HEK293T (cell line): ENCODE results near the gene NT5C3A.
"Not testable (repeated sequence)": the region's sequence is repeated elsewhere in the genome, so short reads cannot be mapped to it uniquely, and the experiment has no call there.

Experiments used
- CTCF ChIA-PET: fragments of 350-600 bp; formaldehyde crosslinking; extraction: SDS; loops from one replicate; lab custom pipeline; 2021; ENCODE audit warnings: antibody characterized with exemption, inconsistent platforms; lab: Yijun Ruan, JAX
- POLR2A ChIA-PET: fragments of 350-600 bp; formaldehyde crosslinking; extraction: SDS; loops from one replicate; lab custom pipeline; 2020; ENCODE audit warnings: antibody characterized with exemption, inconsistent platforms; lab: Yijun Ruan, JAX
- DNase-seq: peaks from one replicate; pipeline ENCODE4 v3.0.0; 2012; ENCODE audit warnings: mixed read lengths; ENCODE audit errors: extremely low spot score

NT5C3A gene

GRCh38 chr7:32991068-32991585 lies 71.4 kb downstream of the NT5C3A start:
- DNase-seq, CTCF ChIA-PET, POLR2A ChIA-PET: not testable (repeated sequence)

GRCh38 chr7:32988148-32988547 lies 74.4 kb downstream of the NT5C3A start:
- DNase-seq, CTCF ChIA-PET, POLR2A ChIA-PET: not testable (repeated sequence)

DNA sequence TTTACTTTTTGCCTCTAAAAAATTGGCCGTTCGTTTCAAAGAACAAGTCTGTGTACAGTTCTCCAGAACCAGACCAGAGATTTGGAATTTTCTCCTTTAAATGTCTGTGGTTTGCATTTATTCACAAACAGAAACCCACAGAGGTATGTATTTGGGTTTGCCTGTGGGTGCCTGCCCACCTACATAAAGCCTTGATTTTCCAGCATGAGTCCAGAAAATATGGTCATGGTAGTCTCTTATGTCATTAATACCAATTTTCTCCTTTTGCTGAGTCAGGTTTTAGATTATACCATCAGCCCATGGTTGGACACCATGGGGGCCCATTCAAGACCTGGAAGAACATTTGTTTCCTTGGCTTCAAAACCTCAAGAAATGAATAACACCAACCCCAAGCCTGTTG lies 82.7 kb downstream of the NT5C3A start:
- POLR2A ChIA-PET, DNase-seq, CTCF ChIA-PET: not testable (repeated sequence)

- DNase-seq, CTCF ChIA-PET, POLR2A ChIA-PET: not testable (repeated sequence)
Observed at GRCh38 chr7:32979246-32979645, 83.3 kb downstream of the NT5C3A start.

- CTCF ChIA-PET, POLR2A ChIA-PET, DNase-seq: not testable (repeated sequence)
Observed at GRCh38 chr7:32977159-32977558, 85.4 kb downstream of the NT5C3A start.

DNA sequence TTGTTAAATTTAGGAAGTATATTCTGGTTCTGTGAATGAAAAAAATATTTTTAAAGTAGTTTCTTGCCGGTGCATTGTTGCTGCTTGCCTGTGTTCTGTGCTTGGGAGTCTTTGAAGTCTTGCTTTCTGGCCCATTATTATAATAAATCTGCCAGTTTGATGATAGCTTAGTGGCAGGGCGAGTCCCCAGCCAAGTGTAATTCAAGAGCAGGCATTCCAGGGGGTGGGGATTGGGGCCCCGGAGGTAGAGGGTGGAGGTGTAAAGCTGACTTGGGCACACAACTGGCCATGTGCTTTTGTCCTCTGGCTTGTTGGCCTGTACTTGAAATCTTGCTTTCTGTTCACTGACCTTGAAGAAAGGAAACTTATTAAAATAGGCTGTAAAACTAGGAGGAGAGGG lies 90.6 kb downstream of the NT5C3A start:
- CTCF ChIA-PET, POLR2A ChIA-PET, DNase-seq: not testable (repeated sequence)

DNA sequence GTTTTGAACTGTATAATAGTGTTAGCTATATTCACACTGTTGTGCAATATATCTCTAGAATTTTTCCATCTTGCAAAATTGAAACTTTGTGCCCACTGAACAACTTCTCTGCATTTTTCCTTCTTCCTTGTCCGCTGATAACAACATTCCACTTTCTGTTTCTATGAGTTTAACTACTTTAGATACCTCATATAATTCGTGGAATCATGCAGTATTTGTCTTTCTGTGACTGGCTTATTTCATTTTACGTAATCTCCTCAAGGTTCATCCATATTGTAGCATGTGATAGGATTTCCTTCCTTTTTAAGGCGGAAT lies 95.4 kb downstream of the NT5C3A start:
- DNase-seq, CTCF ChIA-PET, POLR2A ChIA-PET: not testable (repeated sequence)

DNA sequence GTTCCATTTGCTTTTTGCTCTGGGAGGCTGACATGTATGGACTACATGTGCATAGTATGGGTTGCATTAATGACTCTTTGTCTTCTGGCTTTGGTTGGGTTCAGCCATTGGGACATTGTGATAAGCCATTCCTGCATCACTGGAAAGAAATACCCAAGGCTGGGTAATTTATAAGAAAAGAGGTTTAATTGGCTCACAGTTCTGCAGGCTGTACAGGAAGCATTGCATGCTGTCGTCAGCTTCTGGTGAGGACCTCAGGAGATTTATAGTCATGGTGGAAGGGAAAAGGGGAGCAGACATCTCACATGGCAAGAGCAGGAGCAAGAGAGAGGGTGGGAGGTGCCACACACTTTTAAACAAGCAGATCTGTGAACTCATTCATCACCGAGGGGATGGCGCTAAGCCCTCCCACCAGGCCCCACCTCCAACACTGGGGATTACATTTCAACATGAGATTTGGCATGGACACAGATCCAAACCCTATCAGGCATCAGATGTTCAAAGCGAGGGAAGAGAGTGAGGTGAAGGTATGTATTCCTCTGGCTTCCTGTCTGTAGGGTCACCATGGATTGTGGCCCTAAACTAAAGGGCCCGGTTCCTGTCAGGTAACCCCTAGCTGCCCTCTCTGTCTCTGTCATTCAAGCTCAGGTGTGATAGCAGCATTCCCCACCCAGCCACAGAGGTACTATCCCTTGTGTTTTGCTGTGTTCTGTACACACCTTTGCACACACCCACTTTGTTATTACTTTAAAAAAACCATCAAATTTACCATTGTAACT lies 95.9 kb downstream of the NT5C3A start:
- DNase-seq, CTCF ChIA-PET, POLR2A ChIA-PET: not testable (repeated sequence)

DNA sequence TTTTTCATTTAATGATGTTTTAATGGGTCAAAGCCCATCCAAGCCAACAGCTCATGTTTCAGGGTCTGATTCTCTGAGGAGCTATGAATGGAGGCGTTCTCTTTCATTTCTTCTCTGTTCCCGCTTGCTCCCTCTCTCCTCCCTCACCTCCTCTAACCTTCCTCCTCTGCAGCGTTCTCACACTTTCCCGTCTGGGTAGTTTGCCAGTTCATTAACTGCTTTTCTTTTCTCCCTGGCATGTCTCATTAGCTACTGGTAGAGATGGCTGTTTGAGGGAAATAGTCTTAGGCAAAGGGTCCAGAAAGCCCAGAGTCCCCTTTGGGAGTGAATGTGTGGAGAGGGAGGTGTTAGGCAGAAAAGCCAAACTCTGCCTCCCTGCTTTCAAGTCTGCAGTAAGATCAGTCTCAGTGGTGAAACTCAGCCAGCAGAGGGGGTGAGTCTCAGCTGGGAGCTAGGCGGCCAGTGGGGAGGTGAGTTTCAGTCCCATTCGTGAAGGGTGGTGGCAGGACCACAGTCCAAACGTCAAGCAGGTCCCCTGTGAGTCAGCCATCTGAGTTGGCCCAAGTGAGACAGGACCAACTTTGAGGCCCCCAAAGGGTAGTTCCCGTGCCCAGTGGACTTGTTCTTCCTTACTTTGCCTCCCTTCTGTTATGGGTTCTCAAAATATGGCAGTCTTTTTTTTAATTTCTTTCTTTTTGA lies 98.0 kb downstream of the NT5C3A start:
- POLR2A ChIA-PET, CTCF ChIA-PET, DNase-seq: not testable (repeated sequence)
